PC-9 (cell line): ENCODE measurements around the gene AGAP2.

Experiments used
- EZH2 ChIP-seq: fragments of 200-600 bp; sonication (generic); IDR thresholded peaks from 2 replicates; pipeline ENCODE4 v1.8.0; 2017; ENCODE audit warnings: antibody characterized with exemption, low read depth
- TF ChIP-seq, protein P1 (sequence below): fragments of 200-600 bp; sonication (generic); conservative IDR thresholded peaks from 2 replicates; pipeline ENCODE4 v1.6.1; 2017; ENCODE audit warnings: mixed run types, antibody characterized with exemption, mild to moderate bottlenecking, moderate library complexity

DNA sequence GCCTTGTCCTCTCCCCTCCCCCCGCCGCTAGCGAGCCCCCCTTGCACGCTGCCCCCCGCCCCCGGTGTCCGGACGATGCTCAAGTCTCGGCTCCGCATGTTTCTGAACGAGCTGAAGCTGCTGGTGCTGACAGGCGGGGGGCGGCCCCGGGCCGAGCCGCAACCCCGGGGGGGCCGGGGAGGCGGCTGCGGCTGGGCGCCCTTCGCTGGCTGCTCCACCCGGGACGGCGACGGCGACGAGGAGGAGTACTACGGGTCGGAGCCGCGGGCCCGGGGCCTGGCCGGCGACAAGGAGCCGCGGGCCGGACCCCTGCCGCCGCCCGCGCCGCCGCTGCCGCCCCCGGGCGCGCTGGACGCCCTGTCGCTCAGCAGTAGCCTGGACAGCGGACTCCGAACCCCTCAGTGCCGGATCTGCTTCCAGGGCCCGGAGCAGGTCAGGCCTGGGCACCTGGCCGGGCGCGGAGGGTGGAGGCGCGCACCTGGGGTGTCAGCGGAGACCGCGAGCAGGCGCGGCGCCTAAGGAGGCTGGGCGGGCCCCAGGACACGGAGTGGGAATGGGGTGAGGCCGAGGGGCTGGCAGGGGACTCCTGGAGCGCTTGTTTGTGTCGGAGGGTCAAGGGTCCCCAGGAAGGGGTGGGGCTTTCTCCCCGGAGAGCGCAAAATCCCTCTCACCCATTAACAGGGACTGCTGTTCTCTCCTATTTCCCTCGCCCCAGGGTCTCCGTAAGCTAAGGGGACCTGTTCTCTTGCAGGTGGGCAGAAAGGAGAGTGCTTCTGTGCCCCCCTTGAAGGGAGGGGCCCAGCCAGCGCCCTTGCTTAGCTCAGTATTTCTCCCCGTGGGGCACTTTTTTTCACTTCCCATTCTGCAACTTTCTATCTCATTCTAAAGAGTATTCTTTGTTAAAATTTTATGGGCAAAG, 17.2 kb upstream of the AGAP2 start:
- TF ChIP-seq, protein P1, sequence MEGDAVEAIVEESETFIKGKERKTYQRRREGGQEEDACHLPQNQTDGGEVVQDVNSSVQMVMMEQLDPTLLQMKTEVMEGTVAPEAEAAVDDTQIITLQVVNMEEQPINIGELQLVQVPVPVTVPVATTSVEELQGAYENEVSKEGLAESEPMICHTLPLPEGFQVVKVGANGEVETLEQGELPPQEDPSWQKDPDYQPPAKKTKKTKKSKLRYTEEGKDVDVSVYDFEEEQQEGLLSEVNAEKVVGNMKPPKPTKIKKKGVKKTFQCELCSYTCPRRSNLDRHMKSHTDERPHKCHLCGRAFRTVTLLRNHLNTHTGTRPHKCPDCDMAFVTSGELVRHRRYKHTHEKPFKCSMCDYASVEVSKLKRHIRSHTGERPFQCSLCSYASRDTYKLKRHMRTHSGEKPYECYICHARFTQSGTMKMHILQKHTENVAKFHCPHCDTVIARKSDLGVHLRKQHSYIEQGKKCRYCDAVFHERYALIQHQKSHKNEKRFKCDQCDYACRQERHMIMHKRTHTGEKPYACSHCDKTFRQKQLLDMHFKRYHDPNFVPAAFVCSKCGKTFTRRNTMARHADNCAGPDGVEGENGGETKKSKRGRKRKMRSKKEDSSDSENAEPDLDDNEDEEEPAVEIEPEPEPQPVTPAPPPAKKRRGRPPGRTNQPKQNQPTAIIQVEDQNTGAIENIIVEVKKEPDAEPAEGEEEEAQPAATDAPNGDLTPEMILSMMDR: no peak
- TF ChIP-seq EZH2: no peak
